Right renal cortex interstitium (tissue), 3 donors: Measurements from ENCODE around the gene RPL28. TPM values are rescaled to one million over a fixed set of nuclear protein-coding genes. Genes with fewer than 3 reads are reported as not detected.

Source experiments
- DNase-seq, 3 donors: peaks; one replicate each; pipeline ENCODE4 v3.0.0-alpha.2; 2013; ENCODE audit warnings: low read depth in 3 of 3, low spot score in 2 of 3
- polyA plus RNA-seq, 3 donors: library from polyadenylated mRNA; unstranded; fragments of 120-200 nt; gene quantifications; one replicate each; pipeline ENCODE4 v1.2.1, GENCODE V29; 2013; ENCODE audit not compliant: insufficient read length in 3 of 3

RPL28 gene
- polyA plus RNA-seq, 3 donors = 731 to 916 (median 764) TPM

DNA sequence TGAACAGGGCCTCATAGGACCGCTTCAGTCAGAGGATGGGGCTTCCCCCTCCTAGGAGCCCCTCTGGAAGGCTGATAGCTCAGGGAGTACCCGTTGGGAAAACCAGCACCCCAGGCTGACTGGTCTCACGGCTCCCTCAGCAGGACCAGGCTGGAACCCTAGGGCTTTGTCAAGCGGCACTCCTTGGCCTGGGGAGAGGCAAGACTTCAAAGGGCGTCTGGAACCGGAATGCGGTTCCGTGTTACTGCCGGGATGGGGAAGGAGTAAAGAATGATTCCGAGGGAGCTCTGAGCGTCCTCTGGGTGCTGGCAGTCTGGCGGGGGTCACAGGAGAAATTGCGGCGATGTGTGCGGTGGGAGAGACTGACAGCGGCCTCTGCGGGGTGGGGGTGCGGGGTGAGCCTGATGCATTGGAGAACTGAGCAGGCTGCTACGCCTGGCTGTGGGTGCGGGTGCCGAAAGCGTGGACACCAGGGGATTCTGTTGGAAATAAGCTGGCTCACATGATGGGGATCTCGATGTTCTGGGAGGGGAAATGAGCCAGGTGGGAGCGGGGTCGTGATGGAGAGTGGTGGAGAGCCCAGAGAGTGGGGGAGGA is 33.1 kb upstream of the RPL28 start:
- DNase-seq = no peak

DNA sequence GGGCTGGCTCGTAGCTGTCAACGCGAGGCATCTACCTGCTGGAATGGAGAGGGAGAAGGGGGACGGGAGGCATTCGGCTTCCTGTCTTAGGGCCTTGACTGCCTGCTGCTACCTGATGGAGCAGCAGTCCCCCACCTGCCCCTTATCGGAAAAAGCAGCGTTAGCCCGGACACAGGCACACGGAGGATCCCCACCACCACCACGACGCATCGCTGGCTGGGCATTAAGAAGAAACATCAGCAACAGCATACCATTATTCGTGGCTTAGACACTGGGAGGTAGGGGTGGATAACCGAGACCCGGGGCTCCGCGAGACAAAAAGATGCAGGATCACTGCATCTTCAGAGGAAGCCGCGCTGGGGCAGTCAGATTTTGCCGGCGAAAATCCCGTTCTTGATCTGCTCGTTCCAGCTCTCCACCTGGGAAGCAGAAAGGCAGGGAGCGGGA is 32.4 kb upstream of the RPL28 start:
- no peak for DNase-seq

- no peak for DNase-seq
Measured at GRCh38 chr19:55353803-55354697, 31.7 kb upstream of the RPL28 start.

DNA sequence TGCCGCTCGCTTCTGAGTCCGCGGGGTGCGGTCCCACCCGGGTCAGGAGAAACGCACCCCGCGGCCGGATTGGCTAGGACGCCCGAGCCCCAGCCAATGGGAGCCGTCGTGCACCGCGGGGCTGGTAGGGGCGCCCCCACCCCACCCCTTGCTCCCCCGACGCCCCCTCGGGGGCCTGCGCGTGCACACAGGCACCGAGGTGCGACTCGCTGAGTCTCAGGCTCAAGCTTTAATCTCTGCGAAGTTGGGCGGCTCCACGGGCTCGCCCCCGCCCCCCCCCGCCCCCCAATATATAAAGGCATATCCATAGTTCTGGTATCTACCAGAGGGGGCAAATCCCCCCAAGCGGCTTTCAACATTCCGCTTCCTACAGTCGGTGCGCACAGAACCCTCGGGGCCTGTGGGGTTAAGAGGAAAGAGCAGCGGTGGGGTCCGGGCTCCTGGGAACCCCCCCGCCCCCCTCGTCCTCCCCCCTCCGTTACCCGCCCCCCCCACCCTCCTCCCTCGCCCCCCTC is 31.0 kb upstream of the RPL28 start, which contains the start of gene COX6B2:
Gene COX6B2 (minus strand): TSS at position 22 of the 515 bp plus-strand sequence. CDS start 198 bp downstream, outside the sequence.
- no peak for DNase-seq

- DNase-seq = no peak
Measured at GRCh38 chr19:55355213-55355821, 30.4 kb upstream of the RPL28 start.

GRCh38 chr19:55358493-55358892 is 27.2 kb upstream of the RPL28 start:
- no peak for DNase-seq

GRCh38 chr19:55358943-55359908 is 26.5 kb upstream of the RPL28 start:
- DNase-seq = no peak

- DNase-seq = no peak
Measured at GRCh38 chr19:55360902-55361301, 24.8 kb upstream of the RPL28 start.

DNA sequence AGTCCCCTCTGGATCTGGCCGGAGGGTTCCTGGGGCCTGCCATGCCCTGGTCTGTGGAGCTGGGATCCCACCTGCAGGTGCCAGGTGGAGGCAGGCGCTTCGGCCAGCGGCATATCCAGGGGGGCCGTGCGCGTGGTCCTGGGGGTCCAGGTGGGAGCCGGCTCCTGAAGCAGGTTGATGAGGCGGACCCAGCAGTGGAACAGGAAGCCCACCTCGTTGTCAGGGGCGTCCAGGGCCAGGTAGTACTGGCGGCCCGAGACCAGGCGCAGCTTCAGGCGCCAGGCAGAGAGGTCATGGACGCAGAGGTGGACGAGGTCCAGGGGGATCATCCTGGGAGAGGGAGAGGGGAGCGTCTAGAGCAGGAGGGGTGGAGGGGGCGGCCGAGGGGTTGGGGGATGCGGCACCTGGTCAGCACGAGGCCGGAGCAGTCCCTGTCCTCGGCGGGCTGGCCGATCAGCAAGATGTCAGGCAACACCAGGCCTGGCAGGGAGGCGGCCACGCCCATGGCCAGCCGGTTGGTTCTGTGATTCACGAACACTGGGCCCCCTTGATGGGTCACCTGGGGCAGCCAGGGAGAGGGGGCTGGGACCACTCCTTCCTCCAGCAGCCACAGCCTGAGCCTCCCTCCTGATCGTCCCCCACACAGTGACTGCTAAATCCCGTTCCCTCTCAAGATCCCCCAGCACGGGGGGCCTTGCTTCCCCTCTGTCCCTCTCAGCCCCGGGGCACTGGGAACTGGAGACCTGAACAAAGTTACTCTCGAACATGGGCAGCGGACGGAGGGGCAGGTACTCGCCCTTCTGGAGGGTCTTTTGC is 23.4 kb upstream of the RPL28 start:
- no peak for DNase-seq

GRCh38 chr19:55362990-55363716 is 22.6 kb upstream of the RPL28 start, which contains the start of gene GARIN5B:
GARIN5B (minus strand) TSS chr19:55363260; CDS start chr19:55363066, 194 bp downstream.
- DNase-seq = no peak

GRCh38 chr19:55365245-55365644 is 20.5 kb upstream of the RPL28 start:
- no peak for DNase-seq

DNA sequence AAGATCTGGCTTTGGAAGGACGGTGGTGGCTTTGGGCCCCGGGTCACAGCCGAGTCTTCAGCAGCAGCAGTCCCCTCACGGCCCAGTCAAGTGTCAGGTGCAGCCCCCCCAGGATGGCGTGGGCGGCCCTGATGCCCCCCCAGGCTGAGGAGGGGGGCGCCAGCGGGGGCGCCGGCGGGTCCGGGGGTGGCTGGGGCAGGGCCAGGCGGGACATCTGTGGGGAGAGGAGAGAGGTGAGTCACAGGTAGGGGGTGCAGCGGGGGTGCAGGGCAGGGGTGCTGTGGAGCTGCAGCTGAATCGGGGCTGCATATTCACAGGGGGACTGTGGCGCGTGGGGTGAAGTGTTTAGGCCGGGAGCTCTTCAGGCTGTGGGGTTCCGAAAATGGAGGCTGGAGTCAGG is 19.8 kb upstream of the RPL28 start:
- DNase-seq = no peak

GRCh38 chr19:55366790-55367189 is 18.9 kb upstream of the RPL28 start:
- DNase-seq = no peak

DNA sequence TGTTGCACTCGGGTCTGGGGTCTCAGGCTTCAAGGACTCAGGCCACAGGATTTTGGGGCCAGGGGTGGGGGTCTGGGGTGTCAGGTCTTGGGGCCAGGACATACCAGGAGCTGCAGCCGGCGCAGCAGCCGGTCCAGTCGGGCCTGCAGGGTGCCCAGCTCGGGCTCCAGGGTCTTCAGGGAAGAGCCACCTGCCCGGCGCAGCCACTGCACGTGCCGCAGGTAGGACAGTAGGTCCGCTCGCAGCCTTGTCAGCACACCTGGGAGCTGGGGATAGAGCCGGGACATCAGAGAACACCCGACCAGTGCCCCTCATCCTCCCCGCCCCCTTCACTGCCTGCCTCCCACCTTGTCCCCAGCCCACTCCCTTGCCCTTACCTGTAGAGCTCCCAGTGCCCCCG is 17.6 kb upstream of the RPL28 start:
- no peak for DNase-seq

GRCh38 chr19:55368701-55369563 is 16.8 kb upstream of the RPL28 start:
- no peak for DNase-seq

DNA sequence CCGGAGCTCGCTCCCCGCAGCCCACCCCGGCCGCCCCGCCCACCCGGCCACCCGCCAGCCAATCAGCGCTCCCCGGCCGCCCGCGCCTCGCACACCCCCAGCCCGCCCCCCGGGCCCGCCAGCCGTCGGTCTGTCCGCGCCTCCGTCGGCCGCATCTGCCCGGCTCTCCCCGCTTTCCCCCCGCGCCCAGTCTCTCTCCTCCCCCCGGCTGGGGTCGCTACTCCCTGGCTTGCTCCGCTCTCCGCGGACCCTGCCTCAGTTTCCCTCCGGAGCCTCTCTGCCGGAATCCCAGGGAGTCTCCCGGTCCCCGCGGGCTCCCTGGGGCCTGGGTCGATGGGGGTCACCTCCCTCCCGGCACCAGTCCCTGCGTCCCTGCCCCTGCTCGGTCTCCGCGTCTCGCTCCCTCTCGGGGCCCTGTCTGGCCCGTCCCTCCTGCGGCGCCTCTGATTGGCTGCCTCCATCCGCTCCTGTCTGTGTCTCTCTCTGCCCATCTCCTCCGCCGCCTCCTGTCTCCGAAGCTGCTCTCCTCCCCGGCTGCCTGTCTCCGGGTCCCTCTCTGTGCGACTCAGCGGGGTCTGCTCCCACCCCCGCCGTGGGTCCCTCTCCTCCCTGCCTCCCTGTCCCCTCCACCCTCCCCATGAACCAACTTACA is 16.0 kb upstream of the RPL28 start:
- DNase-seq = no peak
